Liver (tissue), 9 donors: Measurements from ENCODE around the gene ARPC4. TPM values are rescaled to one million over a fixed set of nuclear protein-coding genes. Genes with fewer than 3 reads are reported as not detected.

Experiments used
- DNase-seq: peaks from one replicate; pipeline ENCODE4 v3.0.0-alpha.2; 2017; ENCODE audit warnings: low spot score
- H3K27ac ChIP-seq, 2 donors: one replicate each; pipeline ENCODE4 v1.7.0; 2013; ENCODE audit warnings: inconsistent platforms in 2 of 2, low read length in 2 of 2, control low read depth in 1 of 2, low read depth in 1 of 2, mild to moderate bottlenecking in 1 of 2
- H3K27me3 ChIP-seq, 4 donors: one replicate each; pipeline versions ENCODE4 v1.6.1 to v1.7.0; 2013; ENCODE audit warnings: low read length in 3 of 4, inconsistent platforms in 1 of 4, mild to moderate bottlenecking in 1 of 4, moderate library complexity in 1 of 4; ENCODE audit not compliant: control insufficient read depth in 4 of 4, insufficient read depth in 4 of 4
- H3K36me3 ChIP-seq, 4 donors: one replicate each; pipeline versions ENCODE4 v1.6.1 to v1.7.0; 2013; ENCODE audit warnings: low read length in 3 of 4, mild to moderate bottlenecking in 3 of 4, low read depth in 1 of 4, moderate library complexity in 1 of 4; ENCODE audit not compliant: control insufficient read depth in 4 of 4, insufficient read depth in 3 of 4
- H3K4me1 ChIP-seq, 4 donors: one replicate each; pipeline versions ENCODE4 v1.6.1 to v1.7.0; 2013; ENCODE audit warnings: low read length in 3 of 4, mild to moderate bottlenecking in 3 of 4, moderate library complexity in 1 of 4; ENCODE audit not compliant: control insufficient read depth in 4 of 4, insufficient read depth in 4 of 4
- H3K4me3 ChIP-seq, 3 donors: one replicate each; pipeline versions ENCODE4 v1.6.1 to v1.7.0; 2013; ENCODE audit warnings: low read length in 3 of 3, control low read depth in 1 of 3, low read depth in 1 of 3, mild to moderate bottlenecking in 1 of 3
- H3K9ac ChIP-seq, 2 donors: one replicate each; pipeline ENCODE4 v1.7.0; 2013; ENCODE audit warnings: low read length in 2 of 2, mild to moderate bottlenecking in 2 of 2, moderate library complexity in 2 of 2, control low read depth in 1 of 2, low read depth in 1 of 2
- H3K9me3 ChIP-seq, 4 donors: one replicate each; pipeline versions ENCODE4 v1.6.1 to v1.7.0; 2013; ENCODE audit warnings: low read length in 3 of 4; ENCODE audit not compliant: control insufficient read depth in 4 of 4
- EGR1 ChIP-seq, 2 donors: IDR thresholded peaks; 2 replicates each; pipeline ENCODE4 v1.6.1; 2016 to 2018; ENCODE audit warnings: antibody characterized with exemption in 2 of 2, low read depth in 2 of 2
- FOXA1 ChIP-seq: IDR thresholded peaks from 2 replicates; pipeline ENCODE4 v1.6.1; 2016; ENCODE audit warnings: antibody characterized with exemption
- FOXA2 ChIP-seq: IDR thresholded peaks from 2 replicates; pipeline ENCODE4 v1.6.1; 2016; ENCODE audit warnings: antibody characterized with exemption
- GABPA ChIP-seq, 2 donors: IDR thresholded peaks in 1 of 2; conservative IDR thresholded peaks in 1 of 2; 2 replicates each; pipeline ENCODE4 v1.6.1; 2016; ENCODE audit warnings: antibody characterized with exemption in 2 of 2, mild to moderate bottlenecking in 1 of 2, moderate library complexity in 1 of 2
- HNF4A ChIP-seq, 2 donors: conservative IDR thresholded peaks; 2 replicates each; pipeline ENCODE4 v1.6.1; 2016; ENCODE audit warnings: antibody characterized with exemption in 2 of 2, mild to moderate bottlenecking in 2 of 2
- HNF4G ChIP-seq: IDR thresholded peaks from 2 replicates; pipeline ENCODE4 v1.6.1; 2016; ENCODE audit warnings: antibody characterized with exemption
- JUND ChIP-seq, 2 donors: IDR thresholded peaks; 2 replicates each; pipeline ENCODE4 v1.6.1; 2016; ENCODE audit warnings: antibody characterized with exemption in 2 of 2
- NR2F2 ChIP-seq: IDR thresholded peaks from 2 replicates; pipeline ENCODE4 v1.6.1; 2016; ENCODE audit warnings: antibody characterized with exemption
- RXRA ChIP-seq, 2 donors: IDR thresholded peaks; 2 replicates each; pipeline ENCODE4 v1.6.1; 2017 to 2018; ENCODE audit warnings: antibody characterized with exemption in 2 of 2, mild to moderate bottlenecking in 1 of 2
- SP1 ChIP-seq: IDR thresholded peaks from 2 replicates; pipeline ENCODE4 v1.6.1; 2018; ENCODE audit warnings: antibody characterized with exemption, mild to moderate bottlenecking
- TAF1 ChIP-seq: conservative IDR thresholded peaks from 2 replicates; pipeline ENCODE4 v1.6.1; 2016; ENCODE audit warnings: antibody characterized with exemption, mild to moderate bottlenecking
- YY1 ChIP-seq: IDR thresholded peaks from 2 replicates; pipeline ENCODE4 v1.6.1; 2016; ENCODE audit warnings: antibody characterized with exemption, mild to moderate bottlenecking
- WGBS: extraction: QIAGEN DNeasy Blood & Tissue Kit; methylation state at CpG from one replicate; pipeline ENCODE4 v1.1.7; 2013; 5-methylcytosine and 5-hydroxymethylcytosine counted together
- polyA plus RNA-seq, 2 donors: library from polyadenylated mRNA; stranded (reverse) in 1 of 2; unstranded in 1 of 2; fragments of 200-250 nt in 1 of 2; fragments of >200 nt in 1 of 2; fragmentation: Nextera tagmentation in 1 of 2; extraction: Ambion mirVana in 1 of 2; gene quantifications; one replicate each; pipeline versions ENCODE4 v1.2.1 to v1.2.3, GENCODE V29; 2013 to 2015
- total RNA-seq, 2 donors: library from RNA; depleted of rRNA; stranded (reverse); fragments of >200 nt; gene quantifications; one replicate each; pipeline ENCODE4 v1.2.3, GENCODE V29; 2014
- TF ChIP-seq, protein P1 (sequence below): IDR thresholded peaks from 2 replicates; pipeline ENCODE4 v1.6.1; 2016; ENCODE audit warnings: antibody characterized with exemption, mild to moderate bottlenecking
- TF ChIP-seq, protein P2 (sequence below): IDR thresholded peaks from 2 replicates; pipeline ENCODE4 v1.6.1; 2016; ENCODE audit warnings: antibody characterized with exemption
- TF ChIP-seq, protein P3 (sequence below): IDR thresholded peaks from 2 replicates; pipeline ENCODE4 v1.6.1; 2016; ENCODE audit warnings: antibody characterized with exemption
- TF ChIP-seq, protein P4 (sequence below): IDR thresholded peaks from 2 replicates; pipeline ENCODE4 v1.6.1; 2016; ENCODE audit warnings: antibody characterized with exemption
- TF ChIP-seq, protein P5 (sequence below): fragments of 150-350 bp; IDR thresholded peaks from 2 replicates; pipeline ENCODE4 v1.5.1; 2017; ENCODE audit warnings: improper control_type of control experiment, low read depth, low read length; ENCODE audit not compliant: missing input control
- donor health status: healthy.
- donor health status: healthy.
- donor health status: healthy.
- donor health status: healthy.
- donor health status: healthy.

The ARPC4 gene
- total and polyA plus RNA-seq, 4 donors, result 22.1 to 53.6 (median 52.5) TPM

DNA sequence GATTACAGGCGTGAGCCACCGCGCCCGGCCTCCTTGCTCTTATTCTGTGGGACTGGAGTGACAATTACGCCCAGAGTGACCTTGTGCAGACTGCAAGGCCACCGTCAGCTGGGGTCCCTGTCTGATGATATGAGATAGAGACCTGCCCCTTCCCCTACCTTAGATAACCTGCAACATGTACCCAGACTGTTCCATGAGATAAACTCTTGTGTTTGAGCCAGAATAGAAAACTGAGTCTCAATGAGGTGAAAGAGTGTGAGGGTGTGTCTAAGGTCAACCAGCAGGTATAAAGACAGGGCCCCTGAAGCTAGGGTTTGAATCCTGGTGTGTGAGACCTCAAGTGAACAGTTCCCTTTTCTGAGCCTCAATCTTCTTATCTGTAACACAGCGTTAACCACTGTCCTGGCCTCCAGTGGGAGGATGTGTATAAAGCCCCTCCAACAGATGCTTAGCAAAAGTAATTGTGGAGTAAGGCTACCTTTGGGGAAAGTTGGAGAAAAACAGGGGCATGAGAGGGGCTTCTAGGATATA is 6.6 kb upstream of the ARPC4 start:
- peaks cover 2 to 51% (median 38%) of the 10 kb centered on the region in 4 donors for H3K36me3 ChIP-seq
- TF ChIP-seq FOXA2, result no peak
- TF ChIP-seq RXRA (IDR thresholded peaks at IDR 0.05), result no peak
- TF ChIP-seq EGR1 (IDR thresholded peaks at IDR 0.05; ENCODE audit: low read depth in 2 of 2), result no peak
- TF ChIP-seq FOXA1, result no peak
- no peak for TF ChIP-seq TAF1
- no peak for TF ChIP-seq SP1
- TF ChIP-seq, protein P1, sequence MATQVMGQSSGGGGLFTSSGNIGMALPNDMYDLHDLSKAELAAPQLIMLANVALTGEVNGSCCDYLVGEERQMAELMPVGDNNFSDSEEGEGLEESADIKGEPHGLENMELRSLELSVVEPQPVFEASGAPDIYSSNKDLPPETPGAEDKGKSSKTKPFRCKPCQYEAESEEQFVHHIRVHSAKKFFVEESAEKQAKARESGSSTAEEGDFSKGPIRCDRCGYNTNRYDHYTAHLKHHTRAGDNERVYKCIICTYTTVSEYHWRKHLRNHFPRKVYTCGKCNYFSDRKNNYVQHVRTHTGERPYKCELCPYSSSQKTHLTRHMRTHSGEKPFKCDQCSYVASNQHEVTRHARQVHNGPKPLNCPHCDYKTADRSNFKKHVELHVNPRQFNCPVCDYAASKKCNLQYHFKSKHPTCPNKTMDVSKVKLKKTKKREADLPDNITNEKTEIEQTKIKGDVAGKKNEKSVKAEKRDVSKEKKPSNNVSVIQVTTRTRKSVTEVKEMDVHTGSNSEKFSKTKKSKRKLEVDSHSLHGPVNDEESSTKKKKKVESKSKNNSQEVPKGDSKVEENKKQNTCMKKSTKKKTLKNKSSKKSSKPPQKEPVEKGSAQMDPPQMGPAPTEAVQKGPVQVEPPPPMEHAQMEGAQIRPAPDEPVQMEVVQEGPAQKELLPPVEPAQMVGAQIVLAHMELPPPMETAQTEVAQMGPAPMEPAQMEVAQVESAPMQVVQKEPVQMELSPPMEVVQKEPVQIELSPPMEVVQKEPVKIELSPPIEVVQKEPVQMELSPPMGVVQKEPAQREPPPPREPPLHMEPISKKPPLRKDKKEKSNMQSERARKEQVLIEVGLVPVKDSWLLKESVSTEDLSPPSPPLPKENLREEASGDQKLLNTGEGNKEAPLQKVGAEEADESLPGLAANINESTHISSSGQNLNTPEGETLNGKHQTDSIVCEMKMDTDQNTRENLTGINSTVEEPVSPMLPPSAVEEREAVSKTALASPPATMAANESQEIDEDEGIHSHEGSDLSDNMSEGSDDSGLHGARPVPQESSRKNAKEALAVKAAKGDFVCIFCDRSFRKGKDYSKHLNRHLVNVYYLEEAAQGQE, result no peak
- TF ChIP-seq, protein P2, sequence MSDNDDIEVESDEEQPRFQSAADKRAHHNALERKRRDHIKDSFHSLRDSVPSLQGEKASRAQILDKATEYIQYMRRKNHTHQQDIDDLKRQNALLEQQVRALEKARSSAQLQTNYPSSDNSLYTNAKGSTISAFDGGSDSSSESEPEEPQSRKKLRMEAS, result no peak
- no peak for TF ChIP-seq HNF4A (conservative IDR thresholded peaks at IDR 0.05)
- TF ChIP-seq YY1, result no peak
- no peak for TF ChIP-seq JUND (IDR thresholded peaks at IDR 0.05)
- TF ChIP-seq, protein P3, sequence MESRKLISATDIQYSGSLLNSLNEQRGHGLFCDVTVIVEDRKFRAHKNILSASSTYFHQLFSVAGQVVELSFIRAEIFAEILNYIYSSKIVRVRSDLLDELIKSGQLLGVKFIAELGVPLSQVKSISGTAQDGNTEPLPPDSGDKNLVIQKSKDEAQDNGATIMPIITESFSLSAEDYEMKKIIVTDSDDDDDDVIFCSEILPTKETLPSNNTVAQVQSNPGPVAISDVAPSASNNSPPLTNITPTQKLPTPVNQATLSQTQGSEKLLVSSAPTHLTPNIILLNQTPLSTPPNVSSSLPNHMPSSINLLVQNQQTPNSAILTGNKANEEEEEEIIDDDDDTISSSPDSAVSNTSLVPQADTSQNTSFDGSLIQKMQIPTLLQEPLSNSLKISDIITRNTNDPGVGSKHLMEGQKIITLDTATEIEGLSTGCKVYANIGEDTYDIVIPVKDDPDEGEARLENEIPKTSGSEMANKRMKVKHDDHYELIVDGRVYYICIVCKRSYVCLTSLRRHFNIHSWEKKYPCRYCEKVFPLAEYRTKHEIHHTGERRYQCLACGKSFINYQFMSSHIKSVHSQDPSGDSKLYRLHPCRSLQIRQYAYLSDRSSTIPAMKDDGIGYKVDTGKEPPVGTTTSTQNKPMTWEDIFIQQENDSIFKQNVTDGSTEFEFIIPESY, result no peak
- TF ChIP-seq, protein P4, sequence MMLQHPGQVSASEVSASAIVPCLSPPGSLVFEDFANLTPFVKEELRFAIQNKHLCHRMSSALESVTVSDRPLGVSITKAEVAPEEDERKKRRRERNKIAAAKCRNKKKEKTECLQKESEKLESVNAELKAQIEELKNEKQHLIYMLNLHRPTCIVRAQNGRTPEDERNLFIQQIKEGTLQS, result no peak
- TF ChIP-seq, protein P5, sequence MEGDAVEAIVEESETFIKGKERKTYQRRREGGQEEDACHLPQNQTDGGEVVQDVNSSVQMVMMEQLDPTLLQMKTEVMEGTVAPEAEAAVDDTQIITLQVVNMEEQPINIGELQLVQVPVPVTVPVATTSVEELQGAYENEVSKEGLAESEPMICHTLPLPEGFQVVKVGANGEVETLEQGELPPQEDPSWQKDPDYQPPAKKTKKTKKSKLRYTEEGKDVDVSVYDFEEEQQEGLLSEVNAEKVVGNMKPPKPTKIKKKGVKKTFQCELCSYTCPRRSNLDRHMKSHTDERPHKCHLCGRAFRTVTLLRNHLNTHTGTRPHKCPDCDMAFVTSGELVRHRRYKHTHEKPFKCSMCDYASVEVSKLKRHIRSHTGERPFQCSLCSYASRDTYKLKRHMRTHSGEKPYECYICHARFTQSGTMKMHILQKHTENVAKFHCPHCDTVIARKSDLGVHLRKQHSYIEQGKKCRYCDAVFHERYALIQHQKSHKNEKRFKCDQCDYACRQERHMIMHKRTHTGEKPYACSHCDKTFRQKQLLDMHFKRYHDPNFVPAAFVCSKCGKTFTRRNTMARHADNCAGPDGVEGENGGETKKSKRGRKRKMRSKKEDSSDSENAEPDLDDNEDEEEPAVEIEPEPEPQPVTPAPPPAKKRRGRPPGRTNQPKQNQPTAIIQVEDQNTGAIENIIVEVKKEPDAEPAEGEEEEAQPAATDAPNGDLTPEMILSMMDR, result no peak
- no peak for TF ChIP-seq NR2F2
- no peak for TF ChIP-seq GABPA (IDR thresholded peaks at IDR 0.05 in 1 of 2, conservative IDR thresholded peaks at IDR 0.05 in 1 of 2)
- no peak for TF ChIP-seq HNF4G
- no peaks in the 10 kb centered on the region for H3K27me3 ChIP-seq
- H3K4me3 ChIP-seq, result no peak overlapping the region
- no peaks in the 10 kb centered on the region for H3K9me3 ChIP-seq
- 94% methylated on average over 7 of the region's 7 CpGs for WGBS
- H3K27ac ChIP-seq, result no peak overlapping the region
- peaks cover 2 to 19% (median 11%) of the 10 kb centered on the region in 4 donors for H3K4me1 ChIP-seq
- no peak for DNase-seq
- no peak overlapping the region for H3K9ac ChIP-seq
